Measurements from ENCODE around the gene CCDC71. TPM values are rescaled to one million over a fixed set of nuclear protein-coding genes. Genes with fewer than 3 reads are reported as not detected.

Gene CCDC71
- total and polyA plus RNA-seq, 9 of the 15 experiments (the other 6 are each of a cell fraction or from before 2014, with no cell fraction given), result 0.13 to 19.3 (median 14.3) TPM

DNA sequence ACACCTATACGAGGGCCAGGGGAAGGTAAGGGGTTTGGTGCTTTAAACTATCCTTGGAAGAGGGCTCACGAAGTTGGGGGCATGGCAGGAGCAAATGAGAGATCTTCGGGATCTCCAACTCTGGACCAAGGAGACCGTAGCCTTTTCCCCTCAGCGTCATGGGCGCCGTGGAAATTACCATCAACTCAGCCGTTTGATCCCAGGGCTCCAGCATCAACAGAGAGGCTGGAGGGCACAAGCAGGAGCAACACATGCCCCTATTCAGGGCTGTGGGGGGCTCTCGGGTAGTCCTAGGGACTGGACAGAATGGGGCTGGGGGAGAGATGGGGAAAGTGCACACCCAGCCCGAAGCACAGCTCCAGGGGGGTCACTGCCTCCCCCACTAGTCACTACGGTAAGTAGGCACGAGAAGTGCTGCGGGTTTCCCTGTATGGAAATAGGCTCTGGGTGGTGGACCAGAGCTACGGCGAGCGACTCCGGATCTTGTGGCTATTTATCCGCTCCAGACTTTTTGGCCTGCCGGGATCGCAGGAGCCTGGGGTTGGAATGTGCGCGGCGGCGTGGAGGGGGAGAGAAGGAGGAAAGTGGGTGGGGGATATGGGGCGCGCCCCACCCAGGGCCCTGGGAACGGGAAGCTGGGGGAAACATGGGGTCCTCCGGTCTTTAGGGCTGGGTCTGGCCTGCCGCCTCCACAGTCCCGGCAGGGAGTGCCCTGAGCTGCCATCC, 32.7 kb downstream of the CCDC71 start (continued):
- TF ChIP-seq ZNF76 (CRISPR knock-in tag; IDR thresholded peaks at IDR 0.05; ENCODE audit: borderline replicate concordance) (no peak), NFYB (IDR thresholded peaks at IDR 0.05; ENCODE audit: extremely low read depth, insufficient read length) (no peak), TAF7 (tag; IDR thresholded peaks at IDR 0.05) (peak; percentile 42; the same call in 1 of the 2 replicates), NR2F6 (CRISPR knock-in tag; IDR thresholded peaks at IDR 0.05) (no peak), TBP (optimal IDR thresholded peaks at IDR 0.05; ENCODE audit: low read depth, low read length) (no peak), CREM (IDR thresholded peaks at IDR 0.05; ENCODE audit: low read depth) (peak; percentile 57; the same call in 1 of the 2 replicates), KDM5B (IDR thresholded peaks at IDR 0.05; ENCODE audit: insufficient replicate concordance, low read depth, low read length) (no peak), DMBX1 (CRISPR knock-in tag; IDR thresholded peaks at IDR 0.05; ENCODE audit: borderline replicate concordance) (no peak)
- TF ChIP-seq, protein P1, sequence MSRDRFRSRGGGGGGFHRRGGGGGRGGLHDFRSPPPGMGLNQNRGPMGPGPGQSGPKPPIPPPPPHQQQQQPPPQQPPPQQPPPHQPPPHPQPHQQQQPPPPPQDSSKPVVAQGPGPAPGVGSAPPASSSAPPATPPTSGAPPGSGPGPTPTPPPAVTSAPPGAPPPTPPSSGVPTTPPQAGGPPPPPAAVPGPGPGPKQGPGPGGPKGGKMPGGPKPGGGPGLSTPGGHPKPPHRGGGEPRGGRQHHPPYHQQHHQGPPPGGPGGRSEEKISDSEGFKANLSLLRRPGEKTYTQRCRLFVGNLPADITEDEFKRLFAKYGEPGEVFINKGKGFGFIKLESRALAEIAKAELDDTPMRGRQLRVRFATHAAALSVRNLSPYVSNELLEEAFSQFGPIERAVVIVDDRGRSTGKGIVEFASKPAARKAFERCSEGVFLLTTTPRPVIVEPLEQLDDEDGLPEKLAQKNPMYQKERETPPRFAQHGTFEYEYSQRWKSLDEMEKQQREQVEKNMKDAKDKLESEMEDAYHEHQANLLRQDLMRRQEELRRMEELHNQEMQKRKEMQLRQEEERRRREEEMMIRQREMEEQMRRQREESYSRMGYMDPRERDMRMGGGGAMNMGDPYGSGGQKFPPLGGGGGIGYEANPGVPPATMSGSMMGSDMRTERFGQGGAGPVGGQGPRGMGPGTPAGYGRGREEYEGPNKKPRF (IDR thresholded peaks at IDR 0.05; ENCODE audit: low read depth, low read length), result no peak
- TF ChIP-seq, protein P2, sequence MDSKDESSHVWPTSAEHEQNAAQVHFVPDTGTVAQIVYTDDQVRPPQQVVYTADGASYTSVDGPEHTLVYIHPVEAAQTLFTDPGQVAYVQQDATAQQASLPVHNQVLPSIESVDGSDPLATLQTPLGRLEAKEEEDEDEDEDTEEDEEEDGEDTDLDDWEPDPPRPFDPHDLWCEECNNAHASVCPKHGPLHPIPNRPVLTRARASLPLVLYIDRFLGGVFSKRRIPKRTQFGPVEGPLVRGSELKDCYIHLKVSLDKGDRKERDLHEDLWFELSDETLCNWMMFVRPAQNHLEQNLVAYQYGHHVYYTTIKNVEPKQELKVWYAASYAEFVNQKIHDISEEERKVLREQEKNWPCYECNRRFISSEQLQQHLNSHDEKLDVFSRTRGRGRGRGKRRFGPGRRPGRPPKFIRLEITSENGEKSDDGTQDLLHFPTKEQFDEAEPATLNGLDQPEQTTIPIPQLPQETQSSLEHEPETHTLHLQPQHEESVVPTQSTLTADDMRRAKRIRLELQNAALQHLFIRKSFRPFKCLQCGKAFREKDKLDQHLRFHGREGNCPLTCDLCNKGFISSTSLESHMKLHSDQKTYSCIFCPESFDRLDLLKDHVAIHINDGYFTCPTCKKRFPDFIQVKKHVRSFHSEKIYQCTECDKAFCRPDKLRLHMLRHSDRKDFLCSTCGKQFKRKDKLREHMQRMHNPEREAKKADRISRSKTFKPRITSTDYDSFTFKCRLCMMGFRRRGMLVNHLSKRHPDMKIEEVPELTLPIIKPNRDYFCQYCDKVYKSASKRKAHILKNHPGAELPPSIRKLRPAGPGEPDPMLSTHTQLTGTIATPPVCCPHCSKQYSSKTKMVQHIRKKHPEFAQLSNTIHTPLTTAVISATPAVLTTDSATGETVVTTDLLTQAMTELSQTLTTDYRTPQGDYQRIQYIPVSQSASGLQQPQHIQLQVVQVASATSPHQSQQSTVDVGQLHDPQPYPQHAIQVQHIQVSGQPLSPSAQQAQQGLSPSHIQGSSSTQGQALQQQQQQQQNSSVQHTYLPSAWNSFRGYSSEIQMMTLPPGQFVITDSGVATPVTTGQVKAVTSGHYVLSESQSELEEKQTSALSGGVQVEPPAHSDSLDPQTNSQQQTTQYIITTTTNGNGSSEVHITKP (IDR thresholded peaks at IDR 0.05; ENCODE audit: partially characterized antibody), result peak; percentile 79
- TF ChIP-seq, protein P3, sequence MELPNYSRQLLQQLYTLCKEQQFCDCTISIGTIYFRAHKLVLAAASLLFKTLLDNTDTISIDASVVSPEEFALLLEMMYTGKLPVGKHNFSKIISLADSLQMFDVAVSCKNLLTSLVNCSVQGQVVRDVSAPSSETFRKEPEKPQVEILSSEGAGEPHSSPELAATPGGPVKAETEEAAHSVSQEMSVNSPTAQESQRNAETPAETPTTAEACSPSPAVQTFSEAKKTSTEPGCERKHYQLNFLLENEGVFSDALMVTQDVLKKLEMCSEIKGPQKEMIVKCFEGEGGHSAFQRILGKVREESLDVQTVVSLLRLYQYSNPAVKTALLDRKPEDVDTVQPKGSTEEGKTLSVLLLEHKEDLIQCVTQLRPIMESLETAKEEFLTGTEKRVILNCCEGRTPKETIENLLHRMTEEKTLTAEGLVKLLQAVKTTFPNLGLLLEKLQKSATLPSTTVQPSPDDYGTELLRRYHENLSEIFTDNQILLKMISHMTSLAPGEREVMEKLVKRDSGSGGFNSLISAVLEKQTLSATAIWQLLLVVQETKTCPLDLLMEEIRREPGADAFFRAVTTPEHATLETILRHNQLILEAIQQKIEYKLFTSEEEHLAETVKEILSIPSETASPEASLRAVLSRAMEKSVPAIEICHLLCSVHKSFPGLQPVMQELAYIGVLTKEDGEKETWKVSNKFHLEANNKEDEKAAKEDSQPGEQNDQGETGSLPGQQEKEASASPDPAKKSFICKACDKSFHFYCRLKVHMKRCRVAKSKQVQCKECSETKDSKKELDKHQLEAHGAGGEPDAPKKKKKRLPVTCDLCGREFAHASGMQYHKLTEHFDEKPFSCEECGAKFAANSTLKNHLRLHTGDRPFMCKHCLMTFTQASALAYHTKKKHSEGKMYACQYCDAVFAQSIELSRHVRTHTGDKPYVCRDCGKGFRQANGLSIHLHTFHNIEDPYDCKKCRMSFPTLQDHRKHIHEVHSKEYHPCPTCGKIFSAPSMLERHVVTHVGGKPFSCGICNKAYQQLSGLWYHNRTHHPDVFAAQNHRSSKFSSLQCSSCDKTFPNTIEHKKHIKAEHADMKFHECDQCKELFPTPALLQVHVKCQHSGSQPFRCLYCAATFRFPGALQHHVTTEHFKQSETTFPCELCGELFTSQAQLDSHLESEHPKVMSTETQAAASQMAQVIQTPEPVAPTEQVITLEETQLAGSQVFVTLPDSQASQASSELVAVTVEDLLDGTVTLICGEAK (IDR thresholded peaks at IDR 0.05), result no peak
- TF ChIP-seq, protein P3 (CRISPR knock-in tag; IDR thresholded peaks at IDR 0.05), result no peak
